HG03095 (cell line): ENCODE measurements around the gene POR.
A peak's percentile ranks its signal among the peaks of the same experiment; 100 is the strongest.
"Not testable (repeated sequence)": the region's sequence is repeated elsewhere in the genome, so short reads cannot be mapped to it uniquely, and the experiment has no call there.

ENCODE experiments used
- ATAC-seq: cut with Tn5 transposase; IDR thresholded peaks from one replicate; pipeline ENCODE4 v1.9.1; 2021; ENCODE audit warnings: moderate library complexity; ENCODE audit not compliant: unreplicated experiment

POR gene

GRCh38 chr7:75988568-75989499 lies 73.9 kb downstream of the POR start:
- no peak for ATAC-seq

GRCh38 chr7:75989500-75990388 lies 74.8 kb downstream of the POR start:
- no peak for ATAC-seq

- no peak for ATAC-seq
Measured at GRCh38 chr7:75991531-75992082, 76.7 kb downstream of the POR start.

- ATAC-seq: no peak
Measured at GRCh38 chr7:75992083-75992755, 77.3 kb downstream of the POR start.

GRCh38 chr7:75993689-75994387 lies 78.9 kb downstream of the POR start:
- peak; percentile 12 for ATAC-seq

GRCh38 chr7:75994388-75995051 lies 79.6 kb downstream of the POR start, which contains the start of gene TMEM120A:
Gene TMEM120A, minus strand, starts transcription at chr7:75994595. Its CDS starts 25 bp downstream, at chr7:75994570.
- peak; percentile 92 for ATAC-seq

GRCh38 chr7:75995052-75995471 lies 80.1 kb downstream of the POR start:
- no peak for ATAC-seq

- no peak for ATAC-seq
Measured at GRCh38 chr7:75995996-75996395, 81.0 kb downstream of the POR start.

- ATAC-seq: no peak
Measured at GRCh38 chr7:75996476-75996875, 81.5 kb downstream of the POR start.

GRCh38 chr7:75998038-75998437 lies 83.1 kb downstream of the POR start:
- ATAC-seq: no peak

GRCh38 chr7:76000566-76000965 lies 85.6 kb downstream of the POR start:
- ATAC-seq: no peak

GRCh38 chr7:76002139-76002538 lies 87.2 kb downstream of the POR start:
- ATAC-seq: no peak

- no peak for ATAC-seq
Measured at GRCh38 chr7:76002822-76003221, 87.9 kb downstream of the POR start.

GRCh38 chr7:76003351-76003750 lies 88.4 kb downstream of the POR start:
- no peak for ATAC-seq

- not testable (repeated sequence) for ATAC-seq
Measured at GRCh38 chr7:76005004-76005403, 90.0 kb downstream of the POR start.

- no peak for ATAC-seq
Measured at GRCh38 chr7:76008156-76008687, 93.3 kb downstream of the POR start.

GRCh38 chr7:76009672-76010600 lies 95.0 kb downstream of the POR start:
- no peak for ATAC-seq

- ATAC-seq: no peak
Measured at GRCh38 chr7:76011442-76011861, 96.5 kb downstream of the POR start.
